Adipocyte (in vitro differentiated cells): Measurements from ENCODE around the gene DDR1.
"Not testable (repeated sequence)": the region's sequence is repeated elsewhere in the genome, so short reads cannot be mapped to it uniquely, and the experiment has no call there.

Source experiments
- DNase-seq: peaks from one replicate; pipeline ENCODE4 v3.0.0-alpha.2; 2015; ENCODE audit warnings: low read depth
- H3K27me3 ChIP-seq: replicated peaks from 2 replicates; pipeline ENCODE4 v1.7.0; 2013; ENCODE audit warnings: mild to moderate bottlenecking, low read length, moderate library complexity; ENCODE audit not compliant: control insufficient read depth, insufficient read depth
- H3K36me3 ChIP-seq: 2 replicates; pipeline ENCODE4 v1.7.0; 2013; ENCODE audit warnings: low read length, mild to moderate bottlenecking, moderate library complexity; ENCODE audit not compliant: control insufficient read depth, insufficient read depth, severe bottlenecking
- H3K4me1 ChIP-seq: 2 replicates; pipeline ENCODE4 v1.7.0; 2013; ENCODE audit warnings: mild to moderate bottlenecking, low read length, moderate library complexity; ENCODE audit not compliant: control insufficient read depth, insufficient read depth
- H3K4me3 ChIP-seq: 2 replicates; pipeline ENCODE4 v1.7.0; 2013; ENCODE audit warnings: mild to moderate bottlenecking, low read length, moderate library complexity
- H3K9ac ChIP-seq: 2 replicates; pipeline ENCODE4 v1.7.0; 2013; ENCODE audit warnings: mild to moderate bottlenecking, low read length, moderate library complexity
- H3K9me3 ChIP-seq: 2 replicates; pipeline ENCODE4 v1.7.0; 2013; ENCODE audit warnings: mild to moderate bottlenecking, low read length, moderate library complexity; ENCODE audit not compliant: control insufficient read depth

The DDR1 gene

GRCh38 chr6:30841644-30842504, 42.4 kb upstream of the DDR1 start:
- Histone ChIP-seq H3K9me3 (no peaks in the 10 kb centered on the region), H3K4me3 (no peak overlapping the region), H3K27me3 (no peaks in the 10 kb centered on the region), H3K36me3 (no peaks in the 10 kb centered on the region), H3K4me1 (peaks cover 33% of the 10 kb centered on the region), H3K9ac (no peak overlapping the region)
- DNase-seq = no peak

GRCh38 chr6:30842754-30843610, 41.3 kb upstream of the DDR1 start:
- Histone ChIP-seq H3K36me3 (no peaks in the 10 kb centered on the region), H3K9me3 (no peaks in the 10 kb centered on the region), H3K27me3 (no peaks in the 10 kb centered on the region), H3K9ac (peak overlapping the region; percentile 74), H3K4me3 (no peak overlapping the region), H3K4me1 (peaks cover 31% of the 10 kb centered on the region)
- DNase-seq = peak; percentile 53

GRCh38 chr6:30843611-30843998, 40.7 kb upstream of the DDR1 start:
- H3K27me3 ChIP-seq = no peaks in the 10 kb centered on the region
- peaks cover 31% of the 10 kb centered on the region for H3K4me1 ChIP-seq
- peak overlapping the region; percentile 33 for H3K4me3 ChIP-seq
- DNase-seq = no peak
- no peaks in the 10 kb centered on the region for H3K36me3 ChIP-seq
- no peaks in the 10 kb centered on the region for H3K9me3 ChIP-seq
- peak overlapping the region; percentile 74 for H3K9ac ChIP-seq

- Histone ChIP-seq H3K9me3 (no peaks in the 10 kb centered on the region), H3K4me1 (peaks cover 34% of the 10 kb centered on the region), H3K36me3 (no peaks in the 10 kb centered on the region), H3K4me3 (peak overlapping the region; percentile 33), H3K27me3 (no peaks in the 10 kb centered on the region), H3K9ac (peak overlapping the region; percentile 74)
- peak; percentile 60 for DNase-seq
Observed at GRCh38 chr6:30844118-30844535, 40.2 kb upstream of the DDR1 start.

- H3K36me3 ChIP-seq = no peaks in the 10 kb centered on the region
- H3K4me3 ChIP-seq = no peak overlapping the region
- peaks cover 40% of the 10 kb centered on the region for H3K4me1 ChIP-seq
- peaks cover 2% of the 10 kb centered on the region for H3K9me3 ChIP-seq
- no peak overlapping the region for H3K9ac ChIP-seq
- no peak for DNase-seq
- no peaks in the 10 kb centered on the region for H3K27me3 ChIP-seq
Observed at GRCh38 chr6:30845183-30845582, 39.1 kb upstream of the DDR1 start.

- DNase-seq = no peak
Observed at GRCh38 chr6:30847421-30847970, 36.8 kb upstream of the DDR1 start.

DNA sequence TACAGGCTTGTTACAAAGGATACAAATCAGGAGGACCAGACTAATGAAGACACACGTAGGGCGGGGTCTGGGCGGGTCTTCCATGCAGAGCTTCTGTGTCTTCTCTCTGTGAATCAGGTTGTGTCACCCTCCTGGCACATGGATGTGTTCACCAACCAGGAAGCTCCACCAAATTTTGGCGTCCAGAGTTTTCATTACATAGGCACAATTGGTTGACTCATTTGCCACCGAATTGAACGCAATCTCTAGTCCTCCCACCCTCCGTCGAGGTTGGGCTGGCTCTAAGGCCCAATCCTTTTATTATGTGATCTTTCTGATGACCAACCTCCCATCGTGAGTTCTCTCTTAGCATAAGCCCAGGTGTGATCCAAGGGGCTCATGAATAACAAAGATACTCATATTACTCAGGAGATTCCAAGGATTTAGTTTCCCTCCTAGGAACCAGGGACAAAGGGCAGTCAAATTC, 36.3 kb upstream of the DDR1 start:
- Histone ChIP-seq H3K27me3 (no peaks in the 10 kb centered on the region), H3K9me3 (peaks cover 13% of the 10 kb centered on the region), H3K4me3 (no peak overlapping the region), H3K4me1 (peaks cover 32% of the 10 kb centered on the region), H3K9ac (no peak overlapping the region), H3K36me3 (no peaks in the 10 kb centered on the region)
- no peak for DNase-seq

More at GRCh38 chr6:30847421-30847970, 36.8 kb upstream of the DDR1 start:
- H3K9me3 ChIP-seq = peaks cover 13% of the 10 kb centered on the region
- no peaks in the 10 kb centered on the region for H3K36me3 ChIP-seq
- no peak overlapping the region for H3K4me3 ChIP-seq
- no peaks in the 10 kb centered on the region for H3K27me3 ChIP-seq
- H3K4me1 ChIP-seq = peaks cover 32% of the 10 kb centered on the region
- no peak overlapping the region for H3K9ac ChIP-seq

DNA sequence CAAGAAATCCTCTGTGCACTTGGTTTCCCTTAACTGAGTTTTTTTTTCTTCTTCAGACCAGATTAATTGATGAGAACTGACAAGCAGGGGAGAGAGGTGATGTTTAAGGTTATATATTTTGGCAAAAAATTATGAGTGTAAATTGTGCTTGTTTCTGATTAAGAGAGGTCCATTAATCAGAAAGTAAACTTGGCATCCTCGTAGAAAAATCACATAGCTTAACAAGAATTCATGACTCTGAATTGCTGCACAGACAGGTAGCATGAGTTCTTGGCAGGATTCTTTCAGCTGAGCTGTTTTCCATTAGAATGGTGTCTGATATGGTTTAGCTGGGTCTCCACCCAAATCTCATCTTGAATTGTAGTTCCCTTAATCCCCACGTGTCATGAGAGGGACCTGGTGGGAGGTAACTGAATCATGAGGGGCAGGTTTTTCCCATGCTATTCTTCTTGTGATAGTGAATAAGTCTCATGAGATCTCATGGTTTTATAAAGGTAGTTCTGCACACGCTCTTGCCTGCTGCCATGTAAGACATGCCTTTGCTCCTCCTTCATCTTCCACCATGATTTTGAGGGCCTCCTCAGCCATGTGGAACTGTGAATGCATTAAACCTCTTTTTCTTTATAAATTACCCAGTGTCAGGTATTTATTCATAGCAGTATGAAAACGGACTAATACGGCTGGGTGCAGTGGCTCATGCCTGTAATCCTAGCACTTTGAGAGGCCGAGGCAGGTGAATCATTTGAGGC, 34.2 kb upstream of the DDR1 start:
- H3K9me3 ChIP-seq = peaks cover 13% of the 10 kb centered on the region
- H3K27me3 ChIP-seq = no peaks in the 10 kb centered on the region
- no peak for DNase-seq
- H3K4me1 ChIP-seq = peaks cover 16% of the 10 kb centered on the region
- no peaks in the 10 kb centered on the region for H3K36me3 ChIP-seq
- no peak overlapping the region for H3K4me3 ChIP-seq
- H3K9ac ChIP-seq = no peak overlapping the region

DNA sequence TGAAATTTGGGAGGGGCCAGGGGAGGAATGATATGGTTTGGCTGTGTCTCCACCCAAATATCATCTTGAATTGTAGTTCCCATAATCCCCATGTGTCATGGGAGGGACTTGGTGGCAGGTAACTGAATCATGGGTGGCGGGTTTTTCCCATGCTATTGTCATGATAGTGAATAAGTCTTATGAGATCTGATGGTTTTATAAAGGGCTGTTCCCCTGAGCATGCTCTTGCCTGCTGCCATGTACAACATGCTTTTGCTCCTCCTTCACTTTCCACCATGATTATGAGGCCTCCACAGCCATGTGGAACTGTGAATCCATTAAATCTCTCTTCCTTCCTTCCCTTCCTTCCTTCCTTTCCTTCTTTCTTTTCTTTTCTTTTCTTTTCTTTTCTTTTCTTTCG, 31.9 kb upstream of the DDR1 start:
- not testable (repeated sequence) for H3K9ac ChIP-seq, H3K4me1 ChIP-seq, H3K36me3 ChIP-seq, DNase-seq, H3K4me3 ChIP-seq
- peaks cover 14% of the 10 kb centered on the region for H3K27me3 ChIP-seq
- peaks cover 13% of the 10 kb centered on the region for H3K9me3 ChIP-seq

DNA sequence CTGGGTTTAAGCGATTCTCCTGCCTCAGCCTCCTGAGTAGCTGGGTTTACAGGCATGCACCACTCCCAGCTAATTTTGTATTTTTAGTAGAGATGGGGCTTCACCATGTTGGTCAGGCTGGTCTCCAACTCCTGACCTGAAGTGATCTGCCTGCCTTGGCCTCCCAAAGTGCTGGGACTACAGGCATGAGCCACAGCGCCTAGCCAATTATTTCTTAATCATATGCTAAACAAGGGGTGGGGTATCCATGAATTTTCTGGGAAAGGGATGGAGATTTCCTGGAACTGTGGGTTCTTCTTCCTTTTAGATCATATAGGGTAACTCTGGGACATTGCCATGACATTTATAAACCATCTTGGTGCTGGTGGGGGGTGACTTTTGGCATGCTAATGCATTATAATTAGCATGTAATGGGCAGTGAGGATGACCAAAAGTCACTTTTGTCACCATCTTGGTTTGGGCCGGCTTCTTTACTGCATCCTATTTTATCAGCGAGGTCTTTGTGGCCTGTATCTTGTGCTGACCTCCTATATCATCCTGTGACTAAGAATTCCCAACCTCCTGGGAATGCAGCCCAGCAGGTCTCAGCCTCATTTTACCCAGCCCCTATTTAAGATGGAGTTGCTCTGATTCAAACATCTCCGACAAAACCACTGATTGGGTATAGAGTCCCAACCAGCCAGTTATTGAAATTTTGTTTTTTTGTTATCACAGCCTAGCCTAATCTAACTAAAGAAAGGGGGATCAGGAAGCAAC, 29.9 kb upstream of the DDR1 start:
- H3K36me3 ChIP-seq = no peaks in the 10 kb centered on the region
- no peak overlapping the region for H3K9ac ChIP-seq
- no peak for DNase-seq
- H3K9me3 ChIP-seq = peaks cover 13% of the 10 kb centered on the region
- H3K4me3 ChIP-seq = no peak overlapping the region
- peaks cover 2% of the 10 kb centered on the region for H3K4me1 ChIP-seq
- H3K27me3 ChIP-seq = peaks cover 14% of the 10 kb centered on the region
